HUDEP-2 (cell line): Measurements from ENCODE around the gene IGF2BP2.
A peak's percentile ranks its signal among the peaks of the same experiment; 100 is the strongest.

Source experiments
- DNase-seq, 76 experiments: peaks; one replicate each; lab custom pipeline; 2025; ENCODE audit not compliant: unreplicated experiment in 76 of 76; lab: John Stamatoyannopoulos, UW

IGF2BP2 gene

DNA sequence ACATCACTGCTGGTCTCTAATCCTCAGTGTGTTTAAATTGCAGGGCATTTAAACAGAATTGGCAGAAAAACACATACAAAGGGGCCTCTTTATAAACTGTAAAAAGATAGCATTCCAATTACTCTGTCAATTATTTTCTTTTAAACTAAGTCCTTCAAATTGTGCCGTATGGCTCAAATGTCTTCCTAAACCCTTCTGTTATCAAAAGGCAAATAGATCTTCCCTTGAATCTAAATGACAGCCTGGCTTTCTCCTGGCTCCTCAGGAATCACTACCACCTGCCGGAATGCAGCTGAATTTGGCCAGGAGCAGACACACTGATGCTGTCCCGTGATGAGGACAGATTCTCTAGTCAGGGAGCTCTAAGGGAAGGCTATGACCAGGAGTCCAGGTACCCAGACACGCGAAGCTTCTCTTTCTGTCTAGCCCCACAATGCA is 85.6 kb downstream of the IGF2BP2 start:
- DNase-seq = no peak

DNA sequence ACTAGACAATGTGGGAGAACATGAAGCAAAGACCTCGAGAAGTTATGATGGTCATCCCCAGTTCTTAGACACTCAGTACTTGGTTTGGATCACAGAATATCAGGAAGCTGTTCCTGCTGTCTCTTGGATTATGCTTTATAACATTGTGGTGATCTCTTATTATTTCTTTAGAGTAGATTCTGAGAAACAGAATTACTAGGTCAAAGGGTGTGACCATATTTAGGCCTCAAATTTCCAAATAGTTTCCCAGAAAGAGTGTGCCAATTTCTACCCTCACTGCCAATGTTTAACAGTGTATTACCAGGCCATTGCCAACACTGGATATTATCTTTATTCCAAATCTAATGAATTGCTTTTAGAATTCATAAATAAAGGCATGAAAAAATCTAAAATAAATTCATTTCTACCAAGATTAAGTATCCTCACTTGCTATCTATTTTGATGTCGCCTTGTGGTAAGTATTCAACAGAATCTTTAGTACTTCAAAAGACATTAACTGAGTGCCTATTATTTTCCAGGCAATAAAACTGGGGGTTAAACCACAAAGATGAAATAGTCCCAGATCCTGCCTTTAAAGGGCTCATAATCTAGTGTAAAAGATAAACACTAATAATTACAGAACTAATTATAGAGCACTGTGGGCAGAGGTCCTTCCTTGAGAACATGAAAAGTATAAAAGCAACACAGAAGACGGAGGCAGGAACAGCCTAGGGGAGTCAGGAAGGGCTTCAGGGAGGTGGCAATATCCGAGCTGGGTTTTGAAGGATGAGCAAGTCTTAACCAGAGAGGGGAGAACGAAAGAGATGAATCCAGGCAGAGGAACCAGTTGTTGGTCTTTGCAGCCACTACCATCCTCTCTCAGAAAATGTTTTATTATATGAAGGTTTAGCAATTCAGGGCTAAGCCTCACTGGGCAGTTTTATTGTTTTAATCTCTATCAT is 86.8 kb downstream of the IGF2BP2 start:
- DNase-seq = no peak

DNA sequence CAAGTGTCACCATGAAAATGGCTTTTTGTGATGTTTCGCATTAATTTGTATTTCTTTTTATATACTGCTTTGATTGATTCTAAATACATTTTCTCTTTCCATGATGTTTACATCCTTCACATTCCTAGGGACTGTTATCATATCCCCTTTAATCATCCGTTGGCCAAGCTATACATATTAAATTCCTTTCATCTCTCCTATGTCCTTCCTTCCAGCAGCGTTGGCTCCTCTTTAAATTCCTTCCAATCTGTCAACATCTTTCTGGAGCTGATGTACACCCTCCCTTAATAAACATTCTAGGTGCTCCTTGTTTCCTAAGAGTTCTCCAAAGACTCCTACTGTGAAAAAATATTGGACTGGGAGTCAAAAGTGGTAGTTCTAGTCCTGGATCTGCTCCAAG is 87.8 kb downstream of the IGF2BP2 start:
- DNase-seq = no peak

DNA sequence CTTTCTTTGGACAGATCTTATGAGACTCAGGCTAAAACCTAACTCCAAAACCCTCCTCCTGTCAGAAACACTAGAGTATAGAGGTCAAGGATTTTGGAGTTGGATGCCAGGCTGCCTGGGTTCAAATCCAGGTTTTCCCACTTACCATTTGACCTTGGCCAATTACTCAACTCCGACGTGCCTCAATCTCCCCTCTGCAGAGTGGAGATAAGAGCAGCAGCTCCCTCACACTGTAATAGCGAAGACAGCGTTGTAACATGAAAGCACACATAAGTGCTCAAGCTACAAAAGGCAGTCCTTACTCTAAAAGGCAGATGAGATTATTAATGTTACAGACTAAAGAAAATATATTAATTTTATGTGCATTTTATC is 90.1 kb downstream of the IGF2BP2 start:
- DNase-seq = peak in 22 of 76 experiments; percentile 1 to 45 (median 21)

DNA sequence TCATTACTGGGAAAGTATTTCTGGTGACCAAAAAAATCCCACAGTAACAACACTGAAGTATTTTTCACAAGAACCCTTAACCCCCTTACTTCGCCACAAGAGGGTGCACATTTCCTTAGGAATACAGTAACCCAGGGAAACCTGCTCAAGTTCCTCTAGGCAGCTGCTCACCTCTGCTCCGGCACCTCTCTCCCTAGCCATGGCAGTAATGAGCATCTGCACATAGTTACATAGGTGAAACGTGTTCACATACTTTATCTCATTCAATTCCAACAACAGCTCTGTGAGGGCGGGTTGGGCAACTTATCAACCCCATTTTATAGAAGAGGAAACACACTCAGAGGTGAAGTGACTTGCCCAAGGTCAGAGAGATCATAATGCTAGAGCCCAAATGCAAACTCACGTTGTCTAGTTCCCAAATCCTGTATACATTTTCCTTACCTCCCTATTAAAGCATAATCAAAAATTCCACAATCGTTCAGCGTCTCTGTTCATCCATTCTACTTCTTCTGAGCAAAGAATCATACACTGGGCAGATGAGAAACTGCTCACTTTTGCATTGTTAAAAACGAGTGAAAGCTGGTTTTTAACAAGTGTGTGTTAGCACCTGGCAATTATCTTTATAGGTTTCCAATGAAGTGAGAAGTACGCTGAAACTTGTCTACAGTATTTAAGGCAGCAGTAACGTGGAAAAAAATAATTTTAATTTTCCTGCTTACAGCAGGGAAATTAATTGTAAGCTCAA is 90.7 kb downstream of the IGF2BP2 start:
- peak in 61 of 76 experiments; percentile 3 to 61 (median 30) for DNase-seq

DNA sequence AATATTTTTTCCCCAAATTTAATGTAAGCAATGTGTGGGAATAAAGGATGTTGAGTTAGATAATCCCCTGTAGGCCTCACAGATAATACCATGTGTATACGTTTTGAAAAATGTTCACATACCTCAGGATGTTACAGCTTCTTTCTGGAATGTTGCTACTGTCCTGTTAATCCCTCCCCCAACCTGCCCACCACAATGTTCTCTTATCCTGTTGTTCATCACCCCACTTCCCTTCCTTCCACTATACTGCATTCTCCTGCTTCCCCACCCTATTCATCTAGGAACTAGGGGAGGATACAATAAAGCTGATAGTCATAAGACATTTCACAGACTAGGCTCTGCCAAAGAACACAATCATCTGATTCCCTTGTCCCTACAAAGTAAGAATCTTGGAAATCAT is 92.1 kb downstream of the IGF2BP2 start:
- DNase-seq = no peak

DNA sequence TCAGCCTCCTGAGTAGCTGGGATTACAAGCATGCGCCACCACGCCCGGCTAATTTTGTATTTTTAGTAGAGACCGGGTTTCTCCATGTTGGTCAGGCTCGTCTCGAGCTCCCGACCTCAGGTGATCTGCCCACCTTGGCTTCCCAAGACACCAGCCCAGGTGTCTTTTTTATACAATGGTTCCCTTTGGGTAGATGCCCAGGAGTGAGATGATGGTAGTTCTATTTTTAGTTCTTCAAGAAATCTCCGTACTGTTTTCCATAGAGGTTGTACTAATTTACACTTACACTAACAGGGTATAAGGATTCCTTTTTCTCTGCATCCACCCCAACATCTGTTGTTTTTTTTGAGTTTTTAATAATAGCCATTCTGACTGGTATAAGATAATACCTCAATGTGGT is 94.3 kb downstream of the IGF2BP2 start:
- no peak for DNase-seq

DNA sequence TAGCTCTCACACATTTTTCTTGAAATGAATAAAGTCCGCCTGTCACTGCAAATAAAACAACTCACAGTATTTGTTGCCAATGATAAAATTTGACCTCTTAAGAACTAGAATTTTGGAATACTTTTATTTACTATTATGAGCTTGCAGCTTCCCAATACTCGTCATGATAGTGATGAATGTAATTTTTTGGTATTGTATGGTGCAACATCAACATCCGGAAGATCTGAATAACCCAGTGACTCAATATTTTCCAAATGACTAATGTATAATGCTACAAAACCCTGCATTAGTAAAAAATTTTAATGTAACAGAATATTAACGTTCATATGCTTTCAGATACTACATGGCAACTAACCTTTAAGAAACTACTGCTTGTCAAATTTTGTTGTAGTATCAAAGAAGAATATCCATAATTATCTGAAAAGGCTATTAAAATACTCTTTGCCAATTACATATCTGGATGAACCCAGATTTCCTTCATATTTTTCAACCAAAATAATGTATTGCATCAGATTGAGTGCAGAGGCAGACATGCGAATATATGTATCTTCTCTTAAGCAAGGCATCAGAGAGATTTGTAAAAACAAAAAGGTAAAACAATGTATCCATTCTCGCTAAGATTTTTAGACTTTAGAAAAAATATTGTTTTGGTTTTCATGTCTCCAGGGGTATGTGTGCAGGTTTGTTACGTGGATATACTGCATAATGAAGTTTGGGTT is 95.3 kb downstream of the IGF2BP2 start:
- no peak for DNase-seq

DNA sequence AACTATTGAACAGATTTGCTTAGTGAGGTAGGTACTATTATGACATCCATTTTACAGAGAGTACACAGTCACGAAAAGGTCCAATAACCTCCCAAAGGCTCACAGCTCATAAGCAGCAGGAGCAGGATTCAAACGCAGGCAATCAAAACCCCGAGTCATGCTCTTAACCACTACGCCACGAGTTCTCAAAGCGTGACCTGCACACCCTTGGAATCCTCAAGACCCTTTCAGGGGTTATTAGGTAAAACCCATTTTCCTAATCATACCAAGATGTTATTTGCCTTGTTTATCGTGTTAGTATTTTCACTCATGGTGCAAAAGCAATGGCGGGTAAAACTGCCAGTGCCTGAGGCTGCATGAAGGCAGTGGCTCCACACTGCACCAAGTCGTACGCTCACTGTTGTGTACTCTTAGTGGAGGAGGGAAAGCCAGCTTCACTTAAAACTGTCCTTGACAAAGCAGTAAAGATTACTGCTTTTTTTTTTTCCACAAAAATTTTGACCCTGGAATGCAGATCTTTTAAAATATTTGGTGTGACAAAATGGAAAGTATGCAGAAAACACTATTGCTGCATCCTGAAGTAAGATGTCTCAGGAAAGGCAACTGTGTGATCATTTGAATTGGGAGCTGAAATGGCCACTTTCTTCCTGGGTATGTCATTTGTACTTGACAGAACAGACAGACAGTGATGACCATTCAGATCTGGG is 96.1 kb downstream of the IGF2BP2 start:
- DNase-seq = no peak

DNA sequence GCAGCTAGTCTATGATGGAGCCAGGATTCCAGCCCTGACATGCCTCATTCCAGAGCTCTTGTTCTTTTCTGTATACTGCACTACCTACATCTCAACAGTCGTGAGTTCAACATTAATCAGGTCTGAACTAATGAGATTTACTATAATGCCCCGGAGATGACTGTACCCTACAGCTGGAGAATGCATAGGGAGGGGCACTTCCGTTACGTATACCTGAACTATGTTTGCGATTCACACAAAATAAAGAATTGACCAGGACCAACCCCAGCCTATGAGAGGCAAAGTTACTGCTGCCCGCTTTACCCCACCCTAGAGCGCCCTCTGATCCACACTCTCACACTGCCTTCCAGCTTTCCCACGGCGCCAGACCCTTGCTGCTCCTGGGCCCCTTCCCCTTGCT is 97.0 kb downstream of the IGF2BP2 start:
- no peak for DNase-seq

DNA sequence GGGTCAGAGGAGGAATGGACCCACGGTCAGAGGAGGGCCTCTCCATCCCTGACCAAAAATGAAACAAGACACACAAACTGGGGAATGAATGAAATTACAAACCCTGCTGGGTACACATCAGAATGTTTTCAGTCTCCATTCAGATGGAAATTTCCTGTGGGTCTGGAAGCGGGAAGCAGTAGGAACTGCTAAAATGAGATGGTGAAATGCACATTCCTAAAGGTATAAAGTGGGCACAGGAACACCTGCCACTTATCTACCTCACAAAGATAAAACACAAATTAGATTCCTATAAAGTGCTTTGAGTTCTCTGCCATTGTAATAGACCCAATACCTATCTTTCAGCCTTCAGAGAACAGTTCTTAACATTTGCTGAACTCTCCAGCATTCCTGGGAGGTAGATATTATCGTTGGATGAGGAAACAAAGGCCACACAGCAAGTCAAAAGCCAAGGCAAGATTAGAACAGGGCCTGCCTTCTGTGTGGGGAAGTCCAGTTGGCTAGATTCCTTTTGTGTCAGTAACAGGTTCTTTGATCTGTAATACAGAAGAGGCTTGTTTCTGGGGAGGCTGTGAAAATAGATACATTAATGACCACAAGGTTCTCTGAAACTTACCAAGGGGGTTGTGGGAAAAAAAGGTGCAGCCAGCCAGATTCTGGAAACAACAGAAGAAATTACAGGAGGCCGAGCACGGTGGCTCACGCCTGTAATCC is 98.4 kb downstream of the IGF2BP2 start:
- DNase-seq = no peak

DNA sequence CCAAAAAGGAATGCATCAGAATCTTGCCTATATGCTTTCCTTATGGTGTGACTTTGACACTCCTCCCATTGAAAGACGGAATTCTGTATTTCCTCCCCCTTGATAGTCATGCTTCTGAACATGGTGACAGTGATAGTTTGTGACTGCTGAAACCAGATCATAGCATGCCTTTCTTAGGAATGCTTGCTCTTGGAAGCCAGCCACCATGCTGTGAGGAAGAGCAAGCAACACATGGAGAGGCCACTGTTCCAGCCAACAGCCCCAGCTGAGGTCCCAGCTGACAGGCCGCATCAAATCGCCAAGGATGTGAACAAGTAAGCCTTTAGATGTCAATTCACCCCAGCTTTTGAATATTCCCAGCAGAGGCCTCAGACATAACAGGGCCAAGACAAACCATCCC is 100.1 kb downstream of the IGF2BP2 start:
- DNase-seq = no peak

DNA sequence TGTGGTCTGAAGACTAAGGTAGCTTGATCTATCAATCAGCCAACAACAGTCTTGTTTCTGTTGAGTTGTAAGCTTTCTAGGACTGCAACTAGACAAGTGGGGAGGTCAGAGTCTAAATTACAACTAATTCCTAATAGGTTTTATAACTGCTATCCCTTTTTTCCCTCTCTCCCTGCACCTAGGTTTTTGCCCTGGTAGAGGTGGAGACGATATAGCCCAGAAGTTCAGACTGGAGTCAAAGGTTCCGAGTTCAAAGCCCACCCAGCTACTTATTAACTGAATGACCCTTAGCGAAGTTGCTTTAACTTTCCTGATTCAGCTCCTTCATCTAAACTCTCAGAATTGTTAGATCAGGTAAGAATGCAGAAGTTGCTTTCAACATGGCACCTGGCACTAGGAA is 100.6 kb downstream of the IGF2BP2 start:
- DNase-seq = no peak

DNA sequence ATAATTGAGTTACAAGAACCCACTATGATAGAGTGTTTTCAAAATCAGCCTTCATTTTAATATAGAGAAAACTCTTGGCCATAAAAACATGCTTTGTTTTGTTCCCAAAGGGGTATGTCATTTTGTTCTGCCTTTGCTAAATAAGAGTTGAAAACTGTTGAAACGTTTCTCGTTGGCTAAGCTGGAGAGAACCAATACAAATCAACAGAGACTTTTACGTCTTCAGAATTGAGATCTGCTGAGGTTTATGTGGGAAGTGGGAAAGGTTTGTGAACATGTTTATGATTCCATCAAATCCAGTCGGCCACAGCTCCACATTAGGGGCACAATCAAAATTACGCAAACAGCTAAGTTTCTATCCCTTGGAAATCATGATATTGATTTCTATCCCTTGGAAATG is 102.0 kb downstream of the IGF2BP2 start:
- DNase-seq = no peak

DNA sequence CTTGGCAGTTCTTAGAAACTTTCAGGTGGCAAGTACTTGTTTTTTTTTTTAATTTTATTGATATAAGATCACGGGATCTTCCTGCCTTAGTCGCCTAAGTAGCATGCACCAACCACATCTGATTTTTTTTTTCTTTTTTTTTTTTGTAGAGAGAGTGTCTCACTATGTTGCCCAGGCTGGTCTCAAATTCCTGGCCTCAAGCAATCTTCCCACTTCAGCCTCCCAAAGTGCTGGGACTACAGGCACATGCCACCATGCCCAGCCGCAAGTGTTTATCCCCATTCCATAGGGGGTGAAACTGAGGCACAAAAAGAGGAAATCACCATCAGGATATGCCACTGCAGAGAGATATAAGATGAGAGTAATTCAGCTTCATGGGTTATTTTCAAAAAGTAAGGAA is 102.9 kb downstream of the IGF2BP2 start:
- DNase-seq = no peak

DNA sequence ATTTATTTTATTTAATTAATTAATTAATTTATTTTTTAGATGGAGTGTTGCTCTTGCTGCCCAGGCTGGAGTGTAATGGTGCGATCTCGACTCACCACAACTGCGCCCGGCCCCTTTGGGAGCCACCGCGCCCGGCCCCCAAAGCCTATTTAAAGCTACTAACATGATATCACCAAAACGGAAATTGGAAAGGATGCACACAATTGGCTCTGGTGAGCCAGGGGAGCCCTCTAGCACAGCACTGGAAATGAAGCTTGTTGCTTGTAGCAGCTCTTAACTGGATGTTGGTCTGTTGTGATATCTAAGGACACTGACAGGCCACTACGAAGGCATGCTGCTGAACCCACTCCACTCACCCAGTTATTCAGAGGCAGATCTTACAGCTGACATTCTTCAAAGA is 104.5 kb downstream of the IGF2BP2 start:
- no peak for DNase-seq

DNA sequence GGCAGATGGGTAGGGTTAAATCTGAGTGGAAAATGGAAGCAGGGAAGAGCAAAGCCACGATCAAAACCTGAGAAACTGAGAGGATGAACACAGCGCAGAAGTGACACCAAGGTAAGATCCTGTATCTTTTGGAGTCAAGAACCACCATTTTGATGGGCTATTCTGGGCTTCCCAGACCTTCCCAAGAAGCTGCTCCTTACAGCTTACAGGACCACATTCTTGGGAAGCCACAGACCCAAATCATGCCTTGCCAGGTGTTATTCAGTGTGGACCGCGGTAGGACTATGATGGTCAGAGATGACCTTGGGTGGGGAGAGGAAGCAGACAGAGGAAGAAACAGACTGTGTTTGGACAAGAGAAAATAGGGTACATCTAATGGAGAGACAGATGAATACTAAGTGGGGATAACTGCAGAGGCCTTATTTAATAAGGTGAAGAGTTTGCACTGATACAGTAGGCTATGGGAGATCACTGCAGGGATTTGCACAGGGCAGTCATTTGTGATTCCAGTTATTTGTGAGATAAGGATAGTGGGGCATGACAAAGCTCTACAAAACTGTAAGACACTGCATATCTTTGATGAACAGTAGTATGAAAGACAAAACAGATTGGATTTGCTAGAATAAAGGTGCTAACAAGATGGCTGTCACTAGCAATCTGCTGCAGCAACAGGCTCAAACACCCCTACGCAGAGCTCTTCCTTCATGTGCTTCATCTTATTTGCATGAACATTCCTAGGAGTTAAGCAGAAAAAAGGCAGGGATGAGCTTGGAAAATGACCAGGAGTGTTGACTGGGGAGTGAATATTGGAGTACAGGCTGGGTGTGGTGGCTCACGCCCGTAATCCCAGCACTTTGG is 105.9 kb downstream of the IGF2BP2 start:
- no peak for DNase-seq

DNA sequence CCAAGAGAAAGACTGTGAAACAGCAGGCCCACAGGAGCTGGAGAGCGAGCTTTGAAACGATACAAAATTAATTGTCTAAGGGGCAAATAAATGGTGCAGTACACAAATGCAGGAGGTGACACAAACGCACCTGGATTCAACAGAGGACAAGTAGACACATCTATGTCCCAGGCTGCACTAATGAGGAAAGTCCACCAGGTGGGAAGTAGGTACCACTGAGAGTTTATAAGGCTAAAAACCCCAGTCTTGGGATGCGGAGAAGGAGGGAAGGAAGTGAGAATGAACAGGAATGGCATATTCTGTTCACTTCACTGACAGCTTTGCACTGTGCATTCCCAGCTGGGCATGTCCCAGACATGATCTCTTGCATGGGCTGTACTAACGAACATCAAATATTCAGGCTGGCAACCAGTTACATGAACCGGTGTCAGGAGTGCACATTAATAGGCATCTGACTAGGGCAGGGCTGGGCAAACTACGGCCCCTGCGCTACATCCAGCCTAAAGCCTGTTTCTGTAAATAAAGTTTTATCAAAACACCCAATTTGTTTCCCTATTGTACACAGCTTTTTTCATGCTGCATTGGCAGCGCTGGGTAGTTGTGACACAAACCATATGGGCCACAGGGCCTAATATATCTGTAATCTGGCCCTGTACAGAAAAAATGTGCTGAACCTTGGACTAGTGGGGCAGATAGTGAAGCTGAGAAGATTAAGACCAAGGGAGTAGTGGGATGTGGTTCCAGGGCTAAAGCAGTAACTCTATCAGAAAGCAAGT is 107.0 kb downstream of the IGF2BP2 start:
- DNase-seq = no peak
